Measurements from ENCODE around the gene PPP3CB.

PPP3CB gene

GRCh38 chr10:73408061-73408460 lies 87.8 kb downstream of the PPP3CB start:
- Histone ChIP-seq H2BK15ac (ENCODE audit: low read length) (no peak overlapping the region), H3K36me3 (replicated peaks in 1 of 2; ENCODE audit: control insufficient read depth in 2 of 2, insufficient read depth in 2 of 2, low read length in 2 of 2) (peaks cover 0 to 5% of the 10 kb centered on the region in 2 donors), H3K14ac (ENCODE audit: low read length) (no peak overlapping the region), H3K79me1 (ENCODE audit: low read depth, low read length) (no peaks in the 10 kb centered on the region), H2AFZ (ENCODE audit: low read length) (no peak overlapping the region), H3K4ac (ENCODE audit: low read length) (no peak overlapping the region), H4K91ac (ENCODE audit: low read depth, low read length, poor library complexity) (no peak overlapping the region), H3K27me3 (ENCODE audit: control insufficient read depth in 3 of 3, insufficient read depth in 3 of 3, low read depth in 1 of 3, low read length in 3 of 3) (no peaks in the 10 kb centered on the region), H4K8ac (ENCODE audit: low read depth, low read length) (no peak overlapping the region), H3K18ac (ENCODE audit: low read length) (no peak overlapping the region), H3K4me1 (ENCODE audit: control insufficient read depth in 2 of 2, insufficient read depth in 1 of 2, low read depth in 1 of 2, low read length in 2 of 2) (peaks cover 3 to 4% of the 10 kb centered on the region in 2 donors), H3K27ac (replicated peaks; ENCODE audit: low read length) (no peak overlapping the region), H3K9me3 (replicated peaks in 1 of 2; ENCODE audit: control insufficient read depth in 2 of 2, insufficient read depth in 1 of 2, low read depth in 1 of 2, low read length in 2 of 2) (no peaks in the 10 kb centered on the region), H2BK5ac (ENCODE audit: low read length) (no peak overlapping the region), H2AK5ac (ENCODE audit: low read depth, low read length) (no peak overlapping the region), H3K4me3 (ENCODE audit: low read length in 2 of 2) (no peak overlapping the region), H3K23ac (ENCODE audit: low read depth, low read length, poor library complexity) (no peak overlapping the region), H2BK12ac (ENCODE audit: low read length) (no peak overlapping the region), H2BK120ac (ENCODE audit: low read depth, low read length) (no peak overlapping the region), H3K9ac (ENCODE audit: low read depth, low read length, poor library complexity) (no peak overlapping the region), H3K4me2 (ENCODE audit: insufficient read depth, low read length, poor library complexity, severe bottlenecking) (no peak overlapping the region)
- DNase-seq (ENCODE audit: low spot score) = no peak
- WGBS, 2 donors (ENCODE audit: extremely low coverage in 2 of 2, insufficient read length in 2 of 2, insufficient replicate concordance in 1 of 2) = no CpG with 5 or more reads among the region's 5 CpGs

GRCh38 chr10:73407495-73407894 lies 88.3 kb downstream of the PPP3CB start:
- no peaks in the 10 kb centered on the region for H3K27me3 ChIP-seq (ENCODE audit: control insufficient read depth in 3 of 3, insufficient read depth in 3 of 3, low read depth in 1 of 3, low read length in 3 of 3)
- H2AFZ ChIP-seq (ENCODE audit: low read length) = no peak overlapping the region
- H3K9me3 ChIP-seq (replicated peaks in 1 of 2; ENCODE audit: control insufficient read depth in 2 of 2, insufficient read depth in 1 of 2, low read depth in 1 of 2, low read length in 2 of 2) = no peaks in the 10 kb centered on the region
- no peak overlapping the region for H2BK5ac ChIP-seq (ENCODE audit: low read length)
- peaks cover 0 to 5% of the 10 kb centered on the region in 2 donors for H3K36me3 ChIP-seq (replicated peaks in 1 of 2; ENCODE audit: control insufficient read depth in 2 of 2, insufficient read depth in 2 of 2, low read length in 2 of 2)
- no peak overlapping the region for H2AK5ac ChIP-seq (ENCODE audit: low read depth, low read length)
- H4K91ac ChIP-seq (ENCODE audit: low read depth, low read length, poor library complexity) = no peak overlapping the region
- H3K4me3 ChIP-seq (ENCODE audit: low read length in 2 of 2) = no peak overlapping the region
- H3K18ac ChIP-seq (ENCODE audit: low read length) = no peak overlapping the region
- no peaks in the 10 kb centered on the region for H3K4me1 ChIP-seq (ENCODE audit: control insufficient read depth in 2 of 2, insufficient read depth in 1 of 2, low read depth in 1 of 2, low read length in 2 of 2)
- H3K9ac ChIP-seq (ENCODE audit: low read depth, low read length, poor library complexity) = no peak overlapping the region
- WGBS, 2 donors (ENCODE audit: extremely low coverage in 2 of 2, insufficient read length in 2 of 2, insufficient replicate concordance in 1 of 2) = no CpG with 5 or more reads among the region's 1 CpG
- H3K79me1 ChIP-seq (ENCODE audit: low read depth, low read length) = no peaks in the 10 kb centered on the region
- H2BK120ac ChIP-seq (ENCODE audit: low read depth, low read length) = no peak overlapping the region
- no peak overlapping the region for H3K27ac ChIP-seq (replicated peaks; ENCODE audit: low read length)
- H3K4ac ChIP-seq (ENCODE audit: low read length) = no peak overlapping the region
- H3K4me2 ChIP-seq (ENCODE audit: insufficient read depth, low read length, poor library complexity, severe bottlenecking) = no peak overlapping the region
- no peak for DNase-seq (ENCODE audit: low spot score)
- no peak overlapping the region for H2BK15ac ChIP-seq (ENCODE audit: low read length)
- H3K23ac ChIP-seq (ENCODE audit: low read depth, low read length, poor library complexity) = no peak overlapping the region
- H3K14ac ChIP-seq (ENCODE audit: low read length) = no peak overlapping the region
- no peak overlapping the region for H2BK12ac ChIP-seq (ENCODE audit: low read length)
- H4K8ac ChIP-seq (ENCODE audit: low read depth, low read length) = no peak overlapping the region

GRCh38 chr10:73406846-73407245 lies 89.0 kb downstream of the PPP3CB start:
- Histone ChIP-seq H3K27me3 (ENCODE audit: control insufficient read depth in 3 of 3, insufficient read depth in 3 of 3, low read depth in 1 of 3, low read length in 3 of 3) (no peaks in the 10 kb centered on the region), H4K91ac (ENCODE audit: low read depth, low read length, poor library complexity) (no peak overlapping the region), H3K9me3 (replicated peaks in 1 of 2; ENCODE audit: control insufficient read depth in 2 of 2, insufficient read depth in 1 of 2, low read depth in 1 of 2, low read length in 2 of 2) (no peaks in the 10 kb centered on the region), H2BK120ac (ENCODE audit: low read depth, low read length) (no peak overlapping the region), H3K27ac (replicated peaks; ENCODE audit: low read length) (no peak overlapping the region), H2BK5ac (ENCODE audit: low read length) (no peak overlapping the region), H3K9ac (ENCODE audit: low read depth, low read length, poor library complexity) (no peak overlapping the region), H2BK12ac (ENCODE audit: low read length) (no peak overlapping the region), H3K14ac (ENCODE audit: low read length) (no peak overlapping the region), H3K18ac (ENCODE audit: low read length) (no peak overlapping the region), H3K23ac (ENCODE audit: low read depth, low read length, poor library complexity) (no peak overlapping the region), H3K36me3 (replicated peaks in 1 of 2; ENCODE audit: control insufficient read depth in 2 of 2, insufficient read depth in 2 of 2, low read length in 2 of 2) (peaks cover 0 to 5% of the 10 kb centered on the region in 2 donors), H3K4me3 (ENCODE audit: low read length in 2 of 2) (no peak overlapping the region), H2BK15ac (ENCODE audit: low read length) (no peak overlapping the region), H3K4me2 (ENCODE audit: insufficient read depth, low read length, poor library complexity, severe bottlenecking) (no peak overlapping the region), H3K4ac (ENCODE audit: low read length) (no peak overlapping the region), H3K4me1 (ENCODE audit: control insufficient read depth in 2 of 2, insufficient read depth in 1 of 2, low read depth in 1 of 2, low read length in 2 of 2) (no peaks in the 10 kb centered on the region), H2AFZ (ENCODE audit: low read length) (no peak overlapping the region), H3K79me1 (ENCODE audit: low read depth, low read length) (no peaks in the 10 kb centered on the region), H4K8ac (ENCODE audit: low read depth, low read length) (no peak overlapping the region), H2AK5ac (ENCODE audit: low read depth, low read length) (no peak overlapping the region)
- DNase-seq (ENCODE audit: low spot score) = no peak
- 100% methylated on average over 1 of the region's 5 CpGs for WGBS, 2 donors (ENCODE audit: extremely low coverage in 2 of 2, insufficient read length in 2 of 2, insufficient replicate concordance in 1 of 2)

GRCh38 chr10:73405556-73405955 lies 90.3 kb downstream of the PPP3CB start:
- no peak overlapping the region for H2AK5ac ChIP-seq (ENCODE audit: low read depth, low read length)
- no peaks in the 10 kb centered on the region for H3K4me1 ChIP-seq (ENCODE audit: control insufficient read depth in 2 of 2, insufficient read depth in 1 of 2, low read depth in 1 of 2, low read length in 2 of 2)
- H3K9me3 ChIP-seq (replicated peaks in 1 of 2; ENCODE audit: control insufficient read depth in 2 of 2, insufficient read depth in 1 of 2, low read depth in 1 of 2, low read length in 2 of 2) = no peaks in the 10 kb centered on the region
- peaks cover 0 to 5% of the 10 kb centered on the region in 2 donors for H3K36me3 ChIP-seq (replicated peaks in 1 of 2; ENCODE audit: control insufficient read depth in 2 of 2, insufficient read depth in 2 of 2, low read length in 2 of 2)
- H4K8ac ChIP-seq (ENCODE audit: low read depth, low read length) = no peak overlapping the region
- DNase-seq (ENCODE audit: low spot score) = no peak
- H3K79me1 ChIP-seq (ENCODE audit: low read depth, low read length) = no peaks in the 10 kb centered on the region
- H2BK15ac ChIP-seq (ENCODE audit: low read length) = no peak overlapping the region
- no peak overlapping the region for H2AFZ ChIP-seq (ENCODE audit: low read length)
- H3K9ac ChIP-seq (ENCODE audit: low read depth, low read length, poor library complexity) = no peak overlapping the region
- no peak overlapping the region for H3K14ac ChIP-seq (ENCODE audit: low read length)
- H3K18ac ChIP-seq (ENCODE audit: low read length) = no peak overlapping the region
- no peak overlapping the region for H2BK12ac ChIP-seq (ENCODE audit: low read length)
- no peak overlapping the region for H2BK120ac ChIP-seq (ENCODE audit: low read depth, low read length)
- H3K23ac ChIP-seq (ENCODE audit: low read depth, low read length, poor library complexity) = no peak overlapping the region
- no peak overlapping the region for H3K27ac ChIP-seq (replicated peaks; ENCODE audit: low read length)
- H3K27me3 ChIP-seq (ENCODE audit: control insufficient read depth in 3 of 3, insufficient read depth in 3 of 3, low read depth in 1 of 3, low read length in 3 of 3) = no peaks in the 10 kb centered on the region
- H3K4me3 ChIP-seq (ENCODE audit: low read length in 2 of 2) = no peak overlapping the region
- no CpG with 5 or more reads among the region's 3 CpGs for WGBS, 2 donors (ENCODE audit: extremely low coverage in 2 of 2, insufficient read length in 2 of 2, insufficient replicate concordance in 1 of 2)
- no peak overlapping the region for H3K4me2 ChIP-seq (ENCODE audit: insufficient read depth, low read length, poor library complexity, severe bottlenecking)
- H2BK5ac ChIP-seq (ENCODE audit: low read length) = no peak overlapping the region
- no peak overlapping the region for H4K91ac ChIP-seq (ENCODE audit: low read depth, low read length, poor library complexity)
- H3K4ac ChIP-seq (ENCODE audit: low read length) = no peak overlapping the region

Data from neuronal stem cell (in vitro differentiated cells).